SK-MEL-5 (cell line): ENCODE measurements around the gene AQP1. TPM values are rescaled to one million over a fixed set of nuclear protein-coding genes. Genes with fewer than 3 reads are reported as not detected.

Experiments
- DNase-seq: peaks from one replicate; pipeline ENCODE4 v3.0.0-alpha.2; 2016; ENCODE audit warnings: low read depth, low spot score
- in situ Hi-C: cut with HindIII; loops from 2 replicates; pipeline ENCODE4 v1.10.0; 2016; ENCODE audit warnings: low sequenced_read_pairs, high pct_unique_total_duplicates, low pct_unique_long_range_greater_than_20kb
- total RNA-seq: library from RNA; depleted of rRNA; stranded (reverse); fragments of >200 nt; shearing (Covaris generic); gene quantifications from 2 replicates; pipeline ENCODE4 v1.2.3, GENCODE V29; 2014

The AQP1 gene
- total RNA-seq, 1 experiment from 2014 or later, result 0.03 TPM

GRCh38 chr7:30879139-30880124 lies 32.2 kb upstream of the AQP1 start:
- no peak for DNase-seq
- in situ Hi-C loops, result no loop called here

GRCh38 chr7:30880125-30880720 lies 31.4 kb upstream of the AQP1 start:
- in situ Hi-C loops, result no loop called here
- DNase-seq, result no peak

- in situ Hi-C loops, result no loop called here
- no peak for DNase-seq
Measured at GRCh38 chr7:30880941-30881340, 30.7 kb upstream of the AQP1 start.

- DNase-seq, result no peak
- in situ Hi-C loops, result no loop called here
Measured at GRCh38 chr7:30881448-30881847, 30.2 kb upstream of the AQP1 start.

- in situ Hi-C loops, result no loop called here
- DNase-seq, result no peak
Measured at GRCh38 chr7:30884881-30885280, 26.8 kb upstream of the AQP1 start.

- no peak for DNase-seq
- in situ Hi-C loops, result no loop called here
Measured at GRCh38 chr7:30886608-30887011, 25.0 kb upstream of the AQP1 start.

- no peak for DNase-seq
- in situ Hi-C loops, result no loop called here
Measured at GRCh38 chr7:30887464-30887872, 24.2 kb upstream of the AQP1 start.

GRCh38 chr7:30888747-30889146 lies 22.9 kb upstream of the AQP1 start:
- no peak for DNase-seq
- in situ Hi-C loops, result no loop called here

- no peak for DNase-seq
- in situ Hi-C loops, result no loop called here
Measured at GRCh38 chr7:30890226-30890625, 21.4 kb upstream of the AQP1 start.

GRCh38 chr7:30893357-30893756 lies 18.3 kb upstream of the AQP1 start:
- in situ Hi-C loops, result no loop called here
- no peak for DNase-seq

- DNase-seq, result no peak
- in situ Hi-C loops, result no loop called here
Measured at GRCh38 chr7:30894009-30894408, 17.6 kb upstream of the AQP1 start.

GRCh38 chr7:30894866-30895605 lies 16.6 kb upstream of the AQP1 start:
- in situ Hi-C loops, result no loop called here

GRCh38 chr7:30896036-30896435 lies 15.6 kb upstream of the AQP1 start:
- in situ Hi-C loops, result no loop called here
- no peak for DNase-seq

More at GRCh38 chr7:30894866-30895605, 16.6 kb upstream of the AQP1 start:
- peak; percentile 45 for DNase-seq

- DNase-seq, result no peak
- in situ Hi-C loops, result no loop called here
Measured at GRCh38 chr7:30896783-30897637, 14.6 kb upstream of the AQP1 start.

GRCh38 chr7:30897770-30898169 lies 13.9 kb upstream of the AQP1 start:
- in situ Hi-C loops, result no loop called here
- no peak for DNase-seq

- in situ Hi-C loops, result no loop called here
- no peak for DNase-seq
Measured at GRCh38 chr7:30898411-30898810, 13.2 kb upstream of the AQP1 start.

GRCh38 chr7:30899066-30899465 lies 12.6 kb upstream of the AQP1 start:
- in situ Hi-C loops, result no loop called here
- no peak for DNase-seq
